Upper lobe of left lung (tissue), 6 donors: ENCODE results near the gene C15orf39. TPM values are rescaled to one million over a fixed set of nuclear protein-coding genes. Genes with fewer than 3 reads are reported as not detected.
"Not testable (repeated sequence)": the region's sequence is repeated elsewhere in the genome, so short reads cannot be mapped to it uniquely, and the experiment has no call there.

ENCODE experiments used
- ATAC-seq, 2 donors: fragments of 200-7000 bp; cut with Tn5 transposase; one replicate each; pipeline ENCODE4 v1.9.1; 2022; ENCODE audit warnings: mild to moderate bottlenecking in 2 of 2, moderate library complexity in 2 of 2; ENCODE audit not compliant: low FRiP score in 2 of 2
- DNase-seq, 2 donors: peaks; one replicate each; pipeline ENCODE4 v3.0.0-alpha.2; 2019 to 2020
- H3K27ac ChIP-seq, 4 donors: fragments of 200-600 bp; sonication (generic); one replicate each; pipeline ENCODE4 v1.5.1; 2016 to 2019
- H3K27me3 ChIP-seq, 4 donors: fragments of 200-600 bp; sonication (generic); one replicate each; pipeline ENCODE4 v1.5.1; 2017 to 2019
- H3K36me3 ChIP-seq, 4 donors: fragments of 200-600 bp; sonication (generic); one replicate each; pipeline ENCODE4 v1.5.1; 2016 to 2019
- H3K4me1 ChIP-seq, 4 donors: fragments of 200-600 bp; sonication (generic); one replicate each; pipeline ENCODE4 v1.5.1; 2018 to 2019
- H3K4me3 ChIP-seq, 4 donors: fragments of 200-600 bp; sonication (generic); one replicate each; pipeline ENCODE4 v1.5.1; 2017 to 2019; ENCODE audit warnings: mild to moderate bottlenecking in 2 of 4, moderate library complexity in 1 of 4
- H3K9me3 ChIP-seq, 4 donors: fragments of 200-600 bp; sonication (generic); one replicate each; pipeline ENCODE4 v1.5.1; 2018 to 2019
- CTCF ChIP-seq, 6 experiments: fragments of 450-650 bp in 4 of 6; fragments of 200-600 bp in 2 of 6; sonication (generic) in 2 of 6; IDR thresholded peaks; one replicate each; pipeline ENCODE4 v1.5.1; 2016 to 2019; ENCODE audit warnings: antibody characterized with exemption in 6 of 6
- EP300 ChIP-seq, 4 donors: sonication (generic); formaldehyde crosslinking; IDR thresholded peaks; one replicate each; pipeline ENCODE4 v1.5.1; 2017; ENCODE audit warnings: antibody characterized with exemption in 4 of 4, control low read depth in 2 of 4
- POLR2A ChIP-seq, 4 donors: fragments of 450-650 bp; IDR thresholded peaks; one replicate each; pipeline ENCODE4 v1.5.1; 2016 to 2017; ENCODE audit warnings: antibody characterized with exemption in 4 of 4, mild to moderate bottlenecking in 2 of 4
- POLR2AphosphoS5 ChIP-seq, 2 donors: sonication (generic); formaldehyde crosslinking; IDR thresholded peaks; one replicate each; pipeline ENCODE4 v1.5.1; 2017; ENCODE audit warnings: antibody characterized with exemption in 2 of 2
- WGBS, 2 donors: methylation state at CpG; one replicate each; pipeline ENCODE4 v1.1.5; 2017 to 2018; 5-methylcytosine and 5-hydroxymethylcytosine counted together
- total RNA-seq, 6 donors: library from RNA; depleted of rRNA in 4 of 6; stranded (reverse); fragments of >200 nt in 4 of 6; gene quantifications; one replicate each; pipeline versions ENCODE4 v1.1.0 to v1.2.1, GENCODE V29; 2016 to 2021
- donor health status: DM: no; HTN: no; CAD: no; lungs with moderate emphysema.
- donor health status: DM: no; HTN: yes; CAD: no; lungs with severe emphysema.

C15orf39 gene
- total RNA-seq, 6 donors from 2014 or later: 25.4 to 44.6 (median 37.5) TPM

- ATAC-seq (no peak), DNase-seq (no peak)
- Histone ChIP-seq H3K27ac (no peak overlapping the region), H3K4me1 (peaks cover 0 to 8% (median 3%) of the 10 kb centered on the region in 4 donors), H3K9me3 (no peaks in the 10 kb centered on the region), H3K4me3 (no peak overlapping the region), H3K27me3 (no peaks in the 10 kb centered on the region), H3K36me3 (peaks cover 0 to 4% (median 0%) of the 10 kb centered on the region in 4 donors)
- 77 to 83% methylated on average over 6 to 12 of the region's 12 CpGs for WGBS, 2 donors
- no peak for TF ChIP-seq CTCF (IDR thresholded peaks at IDR 0.05)
- TF ChIP-seq POLR2A (IDR thresholded peaks at IDR 0.05): no peak
- no peak for TF ChIP-seq EP300 (IDR thresholded peaks at IDR 0.05)
- no peak for TF ChIP-seq POLR2AphosphoS5 (IDR thresholded peaks at IDR 0.05)
These were observed 22.6 kb downstream of the C15orf39 start for GRCh38 chr15:75224281-75224680.

- DNase-seq: not testable (repeated sequence)
- 58 to 64% methylated on average over 4 to 10 of the region's 10 CpGs for WGBS, 2 donors
- ATAC-seq: peak in 1 of 2 donors; percentile 3
These were observed 23.6 kb downstream of the C15orf39 start for GRCh38 chr15:75225102-75225836.

GRCh38 chr15:75225951-75226732 lies 24.5 kb downstream of the C15orf39 start:
- Histone ChIP-seq H3K9me3 (no peaks in the 10 kb centered on the region), H3K4me3 (no peak overlapping the region), H3K27ac (no peak overlapping the region), H3K27me3 (no peaks in the 10 kb centered on the region), H3K36me3 (no peaks in the 10 kb centered on the region), H3K4me1 (peaks cover 5 to 8% (median 6%) of the 10 kb centered on the region in 4 donors)
- WGBS, 2 donors: 81 to 82% methylated on average over 10 to 13 of the region's 16 CpGs
- TF ChIP-seq EP300 (IDR thresholded peaks at IDR 0.05) (no peak), POLR2AphosphoS5 (IDR thresholded peaks at IDR 0.05) (no peak), CTCF (IDR thresholded peaks at IDR 0.05) (no peak), POLR2A (IDR thresholded peaks at IDR 0.05) (no peak)
- ATAC-seq: no peak
- DNase-seq: no peak

More at GRCh38 chr15:75225102-75225836, 23.6 kb downstream of the C15orf39 start:
- not testable (repeated sequence) for H3K9me3 ChIP-seq, H3K4me3 ChIP-seq, H3K27me3 ChIP-seq, H3K36me3 ChIP-seq, H3K4me1 ChIP-seq, H3K27ac ChIP-seq

- not testable (repeated sequence) for H3K27me3 ChIP-seq, H3K27ac ChIP-seq, H3K36me3 ChIP-seq, ATAC-seq, H3K4me3 ChIP-seq, H3K4me1 ChIP-seq, H3K9me3 ChIP-seq, DNase-seq
- 72 to 89% methylated on average over 7 of the region's 7 CpGs for WGBS, 2 donors
These were observed 25.4 kb downstream of the C15orf39 start for GRCh38 chr15:75227112-75227511.

- Histone ChIP-seq H3K9me3 (no peaks in the 10 kb centered on the region), H3K4me3 (no peak overlapping the region), H3K4me1 (peaks cover 5 to 8% (median 6%) of the 10 kb centered on the region in 4 donors), H3K27ac (no peak overlapping the region), H3K36me3 (no peaks in the 10 kb centered on the region), H3K27me3 (no peaks in the 10 kb centered on the region)
- ATAC-seq: no peak
- WGBS, 2 donors: 91 to 95% methylated on average over 5 to 12 of the region's 13 CpGs
- DNase-seq: no peak
- TF ChIP-seq POLR2A (IDR thresholded peaks at IDR 0.05) (no peak), EP300 (IDR thresholded peaks at IDR 0.05) (no peak), CTCF (IDR thresholded peaks at IDR 0.05) (no peak), POLR2AphosphoS5 (IDR thresholded peaks at IDR 0.05) (no peak)
These were observed 26.1 kb downstream of the C15orf39 start for GRCh38 chr15:75227663-75228280.
